Sigmoid colon (tissue), 7 donors: ENCODE results near the gene SLC25A10. TPM values are rescaled to one million over a fixed set of nuclear protein-coding genes. Genes with fewer than 3 reads are reported as not detected.

Experiments used
- DNase-seq: peaks from one replicate; pipeline ENCODE4 v3.0.0-alpha.2; 2019
- H3K27ac ChIP-seq, 4 donors: fragments of 200-600 bp; sonication (generic); one replicate each; pipeline ENCODE4 v1.5.1; 2016 to 2019; ENCODE audit warnings: mild to moderate bottlenecking in 1 of 4
- H3K27me3 ChIP-seq, 3 donors: fragments of 200-600 bp; sonication (generic); one replicate each; pipeline ENCODE4 v1.5.1; 2019; ENCODE audit warnings: mild to moderate bottlenecking in 1 of 3
- H3K36me3 ChIP-seq, 4 donors: fragments of 200-600 bp; sonication (generic); one replicate each; pipeline ENCODE4 v1.5.1; 2016 to 2019
- H3K4me1 ChIP-seq, 4 donors: fragments of 200-600 bp; sonication (generic); one replicate each; pipeline ENCODE4 v1.5.1; 2017 to 2019
- H3K4me3 ChIP-seq, 4 donors: fragments of 200-600 bp; sonication (generic); one replicate each; pipeline ENCODE4 v1.5.1; 2017 to 2019; ENCODE audit warnings: mild to moderate bottlenecking in 2 of 4, moderate library complexity in 1 of 4
- H3K9me3 ChIP-seq, 4 donors: fragments of 200-600 bp in 3 of 4; sonication (generic) in 3 of 4; one replicate each; pipeline versions ENCODE4 v1.5.1 to v1.6.1; 2013 to 2019
- CTCF ChIP-seq, 4 experiments: fragments of 450-650 bp in 3 of 4; fragments of 200-600 bp in 1 of 4; IDR thresholded peaks; one replicate each; pipeline ENCODE4 v1.5.1; 2016 to 2019; ENCODE audit warnings: antibody characterized with exemption in 4 of 4, mild to moderate bottlenecking in 3 of 4, moderate library complexity in 2 of 4
- EP300 ChIP-seq, 4 donors: sonication (generic); formaldehyde crosslinking; IDR thresholded peaks; one replicate each; pipeline ENCODE4 v1.6.1; 2017; ENCODE audit warnings: antibody characterized with exemption in 4 of 4
- POLR2A ChIP-seq, 2 donors: fragments of 450-650 bp; IDR thresholded peaks; one replicate each; pipeline ENCODE4 v1.6.1; 2016; ENCODE audit warnings: antibody characterized with exemption in 2 of 2, mild to moderate bottlenecking in 2 of 2, moderate library complexity in 2 of 2
- POLR2AphosphoS5 ChIP-seq, 4 donors: sonication (generic); formaldehyde crosslinking; IDR thresholded peaks; one replicate each; pipeline ENCODE4 v1.6.1; 2017; ENCODE audit warnings: antibody characterized with exemption in 4 of 4
- WGBS, 2 donors: extraction: QIAGEN DNeasy Blood & Tissue Kit; methylation state at CpG; one replicate each; pipeline ENCODE4 v1.1.7; 2013; 5-methylcytosine and 5-hydroxymethylcytosine counted together
- intact Hi-C: fragments of 100-400 bp; cut with DNase I; formaldehyde crosslinking; loops from one replicate; pipeline ENCODE4 v1.15.1; 2023
- polyA plus RNA-seq, 3 donors: library from polyadenylated mRNA; stranded (reverse); fragments of 200-250 nt; gene quantifications; one replicate each; pipeline ENCODE4 v1.2.3, GENCODE V29; 2013
- total RNA-seq, 4 donors: library from RNA; depleted of rRNA; stranded (reverse); fragments of >200 nt; gene quantifications; one replicate each; pipeline ENCODE4 v1.1.0, GENCODE V29; 2016
- donor health status: healthy with polysubstance abuse.
- donor health status: Bipolar disorder and iron deficiency.
- donor health status: healthy.

The SLC25A10 gene
- total and polyA plus RNA-seq, 7 donors = 0.99 to 63.2 (median 7.1) TPM

GRCh38 chr17:81712468-81713003 is 452 bp downstream of the SLC25A10 start:
- Histone ChIP-seq H3K36me3 (peaks cover 0 to 6% (median 3%) of the 10 kb centered on the region in 4 donors), H3K4me1 (peaks cover 0 to 37% (median 33%) of the 10 kb centered on the region in 4 donors), H3K4me3 (peak overlapping the region; percentile 65 to 95 (median 79)), H3K27ac (peak overlapping the region; percentile 32 to 69 (median 50)), H3K9me3 (no peaks in the 10 kb centered on the region), H3K27me3 (peaks cover 0 to 13% (median 0%) of the 10 kb centered on the region in 3 donors)
- DNase-seq = peak; percentile 62
- TF ChIP-seq CTCF (IDR thresholded peaks at IDR 0.05) (no peak), POLR2AphosphoS5 (IDR thresholded peaks at IDR 0.05) (no peak), POLR2A (IDR thresholded peaks at IDR 0.05) (no peak), EP300 (IDR thresholded peaks at IDR 0.05) (no peak)
- intact Hi-C loops = no loop called here
- WGBS, 2 donors = 1 to 3% methylated on average over 41 of the region's 41 CpGs

GRCh38 chr17:81713004-81713555 is 996 bp downstream of the SLC25A10 start:
- H3K4me1 ChIP-seq = peaks cover 0 to 37% (median 33%) of the 10 kb centered on the region in 4 donors
- intact Hi-C loops = no loop called here
- H3K27ac ChIP-seq = peak overlapping the region; percentile 32 to 69 (median 50)
- TF ChIP-seq POLR2AphosphoS5 (IDR thresholded peaks at IDR 0.05) = no peak
- H3K36me3 ChIP-seq = peaks cover 0 to under 1% (median under 1%) of the 10 kb centered on the region in 4 donors
- peak; percentile 66 for DNase-seq
- peaks cover 0 to 13% (median 0%) of the 10 kb centered on the region in 3 donors for H3K27me3 ChIP-seq
- H3K9me3 ChIP-seq = no peaks in the 10 kb centered on the region
- H3K4me3 ChIP-seq = peak overlapping the region; percentile 65 to 95 (median 79)
- WGBS, 2 donors = 11 to 53% methylated on average over 18 of the region's 18 CpGs

- H3K27ac ChIP-seq = peak overlapping the region in 2 of 4 donors; percentile 32 to 69
- WGBS, 2 donors = 21 to 67% methylated on average over 36 of the region's 36 CpGs
- H3K4me1 ChIP-seq = peaks cover 0 to 37% (median 33%) of the 10 kb centered on the region in 4 donors
- no peaks in the 10 kb centered on the region for H3K9me3 ChIP-seq
- TF ChIP-seq POLR2AphosphoS5 (IDR thresholded peaks at IDR 0.05) (no peak), CTCF (IDR thresholded peaks at IDR 0.05) (no peak), POLR2A (IDR thresholded peaks at IDR 0.05) (no peak), EP300 (IDR thresholded peaks at IDR 0.05) (no peak)
- intact Hi-C loops = no loop called here
- H3K36me3 ChIP-seq = no peaks in the 10 kb centered on the region
- peak; percentile 66 for DNase-seq
- peak overlapping the region in 1 of 4 donors; percentile 85 for H3K4me3 ChIP-seq
- peaks cover 0 to 13% (median 0%) of the 10 kb centered on the region in 3 donors for H3K27me3 ChIP-seq
Measured at GRCh38 chr17:81713556-81714411, 1.7 kb downstream of the SLC25A10 start.

GRCh38 chr17:81714412-81715106 is 2.5 kb downstream of the SLC25A10 start:
- intact Hi-C loops = no loop called here
- H3K4me1 ChIP-seq = peaks cover 0 to 37% (median 33%) of the 10 kb centered on the region in 4 donors
- H3K27me3 ChIP-seq = peaks cover 0 to 13% (median 0%) of the 10 kb centered on the region in 3 donors
- no peak overlapping the region for H3K27ac ChIP-seq
- 90 to 96% methylated on average over 39 of the region's 39 CpGs for WGBS, 2 donors
- no peaks in the 10 kb centered on the region for H3K9me3 ChIP-seq
- H3K4me3 ChIP-seq = no peak overlapping the region
- H3K36me3 ChIP-seq = no peaks in the 10 kb centered on the region
- peak; percentile 61 for DNase-seq
- no peak for TF ChIP-seq POLR2A (IDR thresholded peaks at IDR 0.05)
- TF ChIP-seq CTCF (IDR thresholded peaks at IDR 0.05) = no peak
- no peak for TF ChIP-seq POLR2AphosphoS5 (IDR thresholded peaks at IDR 0.05)
- no peak for TF ChIP-seq EP300 (IDR thresholded peaks at IDR 0.05)
